Common myeloid progenitor, CD34-positive (primary cell): ENCODE results near the gene PLA2G2E.

Source experiments
- CTCF ChIA-PET: fragments of 350-600 bp; sonication (Branson Sonifier 250); formaldehyde crosslinking; loops from one replicate; lab custom pipeline; 2021; ENCODE audit warnings: antibody characterized with exemption; lab: Charles Lee
- POLR2A ChIA-PET: fragments of 350-600 bp; sonication (Branson Sonifier 250); formaldehyde crosslinking; loops from one replicate; lab custom pipeline; 2021; ENCODE audit warnings: antibody characterized with exemption; lab: Charles Lee
- DNase-seq, 3 donors: peaks; one replicate each; pipeline versions ENCODE4 v3.0.0 to v3.0.0-alpha.2; 2013
- H3K27ac ChIP-seq, 2 experiments: 1 replicate in 1 of 2; 2 replicates in 1 of 2; pipeline ENCODE4 v1.7.0; 2013; ENCODE audit warnings: inconsistent platforms in 2 of 2, low read length in 2 of 2, mild to moderate bottlenecking in 2 of 2, low read depth in 1 of 2, moderate library complexity in 1 of 2; ENCODE audit not compliant: severe bottlenecking in 2 of 2, insufficient read depth in 1 of 2, poor library complexity in 1 of 2
- H3K27me3 ChIP-seq, 5 experiments: replicated peaks in 2 of 5; 1 replicate in 3 of 5; 2 replicates in 2 of 5; pipeline versions ENCODE4 v1.6.1 to v1.7.0; 2013; ENCODE audit warnings: low read length in 4 of 5, mild to moderate bottlenecking in 2 of 5, moderate library complexity in 2 of 5, inconsistent platforms in 1 of 5; ENCODE audit not compliant: insufficient read depth in 5 of 5, control insufficient read depth in 4 of 5
- H3K36me3 ChIP-seq, 4 experiments: 1 replicate in 2 of 4; 2 replicates in 2 of 4; pipeline versions ENCODE4 v1.6.1 to v1.7.0; 2013; ENCODE audit warnings: low read length in 3 of 4, control low read depth in 1 of 4, mild to moderate bottlenecking in 1 of 4; ENCODE audit not compliant: control insufficient read depth in 4 of 4, insufficient read depth in 4 of 4
- H3K4me1 ChIP-seq, 4 experiments: 1 replicate in 3 of 4; 2 replicates in 1 of 4; pipeline versions ENCODE4 v1.6.1 to v1.7.1; 2013; ENCODE audit warnings: low read length in 3 of 4, mild to moderate bottlenecking in 3 of 4, control low read depth in 1 of 4, inconsistent platforms in 1 of 4, moderate library complexity in 1 of 4; ENCODE audit not compliant: control insufficient read depth in 4 of 4, insufficient read depth in 4 of 4; ENCODE audit errors: control extremely low read depth in 1 of 4
- H3K4me3 ChIP-seq, 7 experiments: 1 replicate in 4 of 7; 2 replicates in 3 of 7; pipeline versions ENCODE4 v1.5.1 to v1.7.0; 2013; ENCODE audit warnings: mild to moderate bottlenecking in 7 of 7, low read length in 6 of 7, moderate library complexity in 6 of 7, inconsistent platforms in 2 of 7, low read depth in 2 of 7, control low read depth in 1 of 7; ENCODE audit not compliant: insufficient read depth in 4 of 7, control insufficient read depth in 1 of 7; ENCODE audit errors: extremely low read depth in 1 of 7
- H3K9me3 ChIP-seq, 5 experiments: 1 replicate in 4 of 5; 2 replicates in 1 of 5; pipeline versions ENCODE4 v1.6.1 to v1.7.1; 2013; ENCODE audit warnings: low read length in 4 of 5, mild to moderate bottlenecking in 2 of 5, inconsistent platforms in 1 of 5, low read depth in 1 of 5, moderate library complexity in 1 of 5; ENCODE audit not compliant: control insufficient read depth in 4 of 5, insufficient read depth in 2 of 5; ENCODE audit errors: control extremely low read depth in 1 of 5
- WGBS: methylation state at CpG from one replicate; pipeline ENCODE4 v1.1.5; 2013; ENCODE audit not compliant: insufficient coverage; 5-methylcytosine and 5-hydroxymethylcytosine counted together

Gene PLA2G2E

DNA sequence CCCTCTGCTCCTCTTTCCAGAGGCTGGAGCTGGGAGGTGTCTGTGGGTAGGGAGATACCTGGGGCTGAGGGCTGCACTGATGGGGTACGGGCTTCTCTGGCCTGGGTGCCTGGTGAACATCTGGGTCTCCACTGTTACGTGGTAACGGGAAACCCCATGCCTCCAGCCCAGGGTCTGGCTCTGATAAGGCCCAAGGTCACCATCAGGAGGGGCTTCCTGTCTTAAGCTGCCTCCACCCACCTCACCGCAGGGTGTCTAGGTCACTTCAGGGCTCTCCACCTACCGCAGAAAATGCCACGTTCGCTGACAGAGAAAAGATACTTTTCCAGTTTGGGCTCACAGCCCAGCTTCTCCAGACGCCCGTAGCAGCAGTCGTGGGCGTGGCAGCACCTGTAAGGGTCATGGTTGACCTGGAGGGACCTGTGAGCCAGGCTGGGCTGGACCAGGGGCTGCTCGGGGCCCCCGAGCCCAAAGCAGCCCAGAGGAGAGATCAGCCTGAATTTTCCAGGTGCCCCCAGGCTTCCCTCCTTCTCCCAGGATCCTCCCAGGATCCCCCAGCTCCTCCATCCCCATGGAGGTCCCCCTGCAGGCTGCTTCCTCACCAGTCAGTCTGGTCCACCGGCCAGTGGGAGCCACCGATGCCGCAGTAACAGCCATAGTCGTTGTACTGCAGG is 1.3 kb downstream of the PLA2G2E start:
- 82% methylated on average over 13 of the region's 17 CpGs for WGBS
- Histone ChIP-seq H3K27me3 (peaks cover 0 to 1% (median 0%) of the 10 kb centered on the region in 5 experiments), H3K9me3 (no peaks in the 10 kb centered on the region), H3K27ac (no peak overlapping the region), H3K36me3 (no peaks in the 10 kb centered on the region), H3K4me1 (no peaks in the 10 kb centered on the region), H3K4me3 (no peak overlapping the region)
- CTCF ChIA-PET = interaction anchor here (0.5 to 1.7 kb wide), 3 partner anchors 9 to 271 kb away, joined by 3 to 4 read pairs (median 3); no protein-coding TSS in a partner anchor
- POLR2A ChIA-PET = no interaction called here
- peak in 2 of 3 donors; percentile 15 to 28 for DNase-seq

GRCh38 chr1:19921310-19921709 is 2.1 kb downstream of the PLA2G2E start:
- ChIA-PET CTCF (interaction anchor here (1.1 to 1.7 kb wide), 3 partner anchors 232 to 573 kb away, joined by 3 to 6 read pairs (median 4); no protein-coding TSS in a partner anchor), POLR2A (interaction anchor here (1.1 kb wide), 1 partner anchor 231 kb away, joined by 4 read pairs; no protein-coding TSS in a partner anchor)
- Histone ChIP-seq H3K36me3 (no peaks in the 10 kb centered on the region), H3K9me3 (no peaks in the 10 kb centered on the region), H3K4me1 (no peaks in the 10 kb centered on the region), H3K27me3 (peaks cover 0 to 1% (median 0%) of the 10 kb centered on the region in 5 experiments), H3K4me3 (no peak overlapping the region), H3K27ac (no peak overlapping the region)
- 82% methylated on average over 12 of the region's 13 CpGs for WGBS
- DNase-seq = peak in 1 of 3 donors; percentile 1

- ChIA-PET CTCF (interaction anchor here (0.7 to 2.7 kb wide), 7 partner anchors 8 to 574 kb away, joined by 3 to 9 read pairs (median 3); no protein-coding TSS in a partner anchor), POLR2A (interaction anchor here (1.1 kb wide), 1 partner anchor 232 kb away, joined by 4 read pairs; no protein-coding TSS in a partner anchor)
- no peaks in the 10 kb centered on the region for H3K36me3 ChIP-seq
- no peak overlapping the region for H3K27ac ChIP-seq
- DNase-seq = no peak
- peaks cover 0 to 1% (median 0%) of the 10 kb centered on the region in 5 experiments for H3K27me3 ChIP-seq
- H3K4me1 ChIP-seq = no peaks in the 10 kb centered on the region
- 96% methylated on average over 15 of the region's 19 CpGs for WGBS
- no peak overlapping the region for H3K4me3 ChIP-seq
- no peaks in the 10 kb centered on the region for H3K9me3 ChIP-seq
Measured at GRCh38 chr1:19920132-19920710, 3.2 kb downstream of the PLA2G2E start.

GRCh38 chr1:19918057-19918456 is 5.4 kb downstream of the PLA2G2E start:
- WGBS = 4% methylated on average over 4 of the region's 6 CpGs
- DNase-seq = peak; percentile 76 to 88 (median 82)
- POLR2A ChIA-PET = no interaction called here
- Histone ChIP-seq H3K9me3 (no peaks in the 10 kb centered on the region), H3K4me3 (no peak overlapping the region), H3K4me1 (no peaks in the 10 kb centered on the region), H3K36me3 (peaks cover 0 to 13% (median 8%) of the 10 kb centered on the region in 4 experiments), H3K27ac (no peak overlapping the region), H3K27me3 (peaks cover 0 to 1% (median 0%) of the 10 kb centered on the region in 5 experiments)
- CTCF ChIA-PET = interaction anchor here (0.6 to 2.7 kb wide), 5 partner anchors 8 to 645 kb away, joined by 3 to 9 read pairs (median 4); no protein-coding TSS in a partner anchor

- H3K4me1 ChIP-seq = no peaks in the 10 kb centered on the region
- no peaks in the 10 kb centered on the region for H3K27me3 ChIP-seq
- peaks cover 3 to 80% (median 59%) of the 10 kb centered on the region in 4 experiments for H3K36me3 ChIP-seq
- H3K27ac ChIP-seq = no peak overlapping the region
- CTCF ChIA-PET = interaction anchor here (0.6 to 1.2 kb wide), 2 partner anchors 7 to 10 kb away, joined by 3 read pairs; no protein-coding TSS in a partner anchor
- no peak for DNase-seq
- H3K4me3 ChIP-seq = no peak overlapping the region
- 87% methylated on average over 3 of the region's 3 CpGs for WGBS
- POLR2A ChIA-PET = interaction anchor here (0.7 kb wide), 1 partner anchor 446 kb away, joined by 3 read pairs; no protein-coding TSS in a partner anchor
- H3K9me3 ChIP-seq = no peaks in the 10 kb centered on the region
Measured at GRCh38 chr1:19910650-19911049, 12.8 kb downstream of the PLA2G2E start.

GRCh38 chr1:19909971-19910370 is 13.4 kb downstream of the PLA2G2E start:
- H3K4me1 ChIP-seq = no peaks in the 10 kb centered on the region
- H3K4me3 ChIP-seq = no peak overlapping the region
- DNase-seq = no peak
- H3K27ac ChIP-seq = no peak overlapping the region
- 90% methylated on average over 2 of the region's 3 CpGs for WGBS
- ChIA-PET POLR2A (no interaction called here), CTCF (interaction anchor here (0.6 kb wide), 1 partner anchor 8 kb away, joined by 3 read pairs; no protein-coding TSS in a partner anchor)
- H3K9me3 ChIP-seq = no peaks in the 10 kb centered on the region
- H3K36me3 ChIP-seq = peaks cover 3 to 85% (median 60%) of the 10 kb centered on the region in 4 experiments
- no peaks in the 10 kb centered on the region for H3K27me3 ChIP-seq
